ENCODE measurements around the gene PNMA8A. TPM values are rescaled to one million over a fixed set of nuclear protein-coding genes. Genes with fewer than 3 reads are reported as not detected.

Gene PNMA8A, protein sequence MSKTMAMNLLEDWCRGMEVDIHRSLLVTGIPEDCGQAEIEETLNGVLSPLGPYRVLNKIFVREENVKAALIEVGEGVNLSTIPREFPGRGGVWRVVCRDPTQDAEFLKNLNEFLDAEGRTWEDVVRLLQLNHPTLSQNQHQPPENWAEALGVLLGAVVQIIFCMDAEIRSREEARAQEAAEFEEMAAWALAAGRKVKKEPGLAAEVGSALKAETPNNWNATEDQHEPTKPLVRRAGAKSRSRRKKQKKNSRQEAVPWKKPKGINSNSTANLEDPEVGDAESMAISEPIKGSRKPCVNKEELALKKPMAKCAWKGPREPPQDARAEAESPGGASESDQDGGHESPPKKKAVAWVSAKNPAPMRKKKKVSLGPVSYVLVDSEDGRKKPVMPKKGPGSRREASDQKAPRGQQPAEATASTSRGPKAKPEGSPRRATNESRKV
- total RNA-seq (2021; fragmentation: NEBNext Ultra II Directional; extraction: Animal tissue kit (Norgen Biotek cat#: 25700)), result 10 to 100 TPM in 2 of 6 experiments, 1 to 10 TPM in 4; 8.6 to 13.1 (median 9.2) TPM
- long read RNA-seq, partial matches to known transcripts, result 0 of 6 reads
- long read RNA-seq, other reads (novel, unspliced or antisense), result 1 of 6 reads

DNA sequence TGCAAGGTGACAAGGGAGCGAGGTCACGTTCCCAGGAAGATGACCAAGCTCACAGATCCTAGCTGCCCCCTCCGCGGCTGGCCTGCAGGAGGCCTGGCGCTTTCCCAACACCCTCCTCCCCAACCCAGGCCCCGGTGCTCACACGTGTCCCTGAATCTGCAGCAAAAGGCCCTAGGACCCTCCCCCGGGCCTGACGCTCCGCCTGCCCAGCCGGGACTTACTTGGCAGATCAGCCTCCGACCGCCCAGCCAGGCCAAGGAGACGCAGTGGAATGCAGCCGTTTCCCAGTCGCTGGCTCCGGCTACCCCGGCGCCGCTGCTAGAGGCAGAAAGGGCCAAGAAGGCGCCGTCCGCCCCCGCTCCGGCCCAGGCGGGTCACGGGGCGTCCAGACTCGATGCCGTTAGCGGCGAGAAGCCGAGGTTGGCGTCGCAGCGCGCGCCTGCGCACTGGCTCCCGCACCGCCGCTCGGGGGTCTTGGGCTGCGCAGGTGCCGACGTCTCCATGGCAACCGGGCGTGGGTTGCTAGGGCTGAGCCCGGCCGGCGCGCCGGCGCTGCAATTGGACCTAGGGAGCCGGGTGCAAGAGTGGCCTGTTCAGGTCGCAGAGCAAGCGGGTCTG is at the start of gene PNMA8A:
PNMA8A (minus strand) TSS at position 448 of the 618 bp plus-strand sequence. CDS start 528 bp downstream, outside the sequence.
- DNase-seq, result peak; percentile 72
- Mint-ChIP-seq H3K27ac (peak within 1 kb of the TSS; percentile 54), H3K9me3 (no peaks in the 10 kb centered on the region), H3K36me3 (ENCODE audit: low read depth) (peaks cover 23% of the 10 kb centered on the region), H3K27me3 (ENCODE audit: insufficient read depth) (no peaks in the 10 kb centered on the region), H3K4me3 (peak within 1 kb of the TSS; percentile 80), H3K4me1 (ENCODE audit: low read depth) (peaks cover 52% of the 10 kb centered on the region)
- peak; percentile 46 for TF ChIP-seq CTCF (IDR thresholded peaks at IDR 0.05)

- Mint-ChIP-seq H3K9me3 (peaks cover 4% of the 10 kb centered on the region; the same call in 1 of the 2 replicates), H3K4me1 (ENCODE audit: low read depth) (no peaks in the 10 kb centered on the region), H3K4me3 (no peak overlapping the region), H3K27me3 (ENCODE audit: insufficient read depth) (peaks cover 16% of the 10 kb centered on the region), H3K36me3 (ENCODE audit: low read depth) (no peaks in the 10 kb centered on the region), H3K27ac (no peak overlapping the region)
- no peak for DNase-seq
- no peak for TF ChIP-seq CTCF (IDR thresholded peaks at IDR 0.05)
Observed at GRCh38 chr19:46520616-46521015, 49.3 kb upstream of the PNMA8A start.

GRCh38 chr19:46517471-46517870 is 46.1 kb upstream of the PNMA8A start:
- no peak for DNase-seq
- TF ChIP-seq CTCF (IDR thresholded peaks at IDR 0.05), result no peak
- no peak overlapping the region for H3K4me3 Mint-ChIP-seq
- no peaks in the 10 kb centered on the region for H3K9me3 Mint-ChIP-seq
- H3K4me1 Mint-ChIP-seq (ENCODE audit: low read depth), result peaks cover 10% of the 10 kb centered on the region
- no peak overlapping the region for H3K27ac Mint-ChIP-seq
- no peaks in the 10 kb centered on the region for H3K36me3 Mint-ChIP-seq (ENCODE audit: low read depth)
- peaks cover 16% of the 10 kb centered on the region for H3K27me3 Mint-ChIP-seq (ENCODE audit: insufficient read depth)

DNA sequence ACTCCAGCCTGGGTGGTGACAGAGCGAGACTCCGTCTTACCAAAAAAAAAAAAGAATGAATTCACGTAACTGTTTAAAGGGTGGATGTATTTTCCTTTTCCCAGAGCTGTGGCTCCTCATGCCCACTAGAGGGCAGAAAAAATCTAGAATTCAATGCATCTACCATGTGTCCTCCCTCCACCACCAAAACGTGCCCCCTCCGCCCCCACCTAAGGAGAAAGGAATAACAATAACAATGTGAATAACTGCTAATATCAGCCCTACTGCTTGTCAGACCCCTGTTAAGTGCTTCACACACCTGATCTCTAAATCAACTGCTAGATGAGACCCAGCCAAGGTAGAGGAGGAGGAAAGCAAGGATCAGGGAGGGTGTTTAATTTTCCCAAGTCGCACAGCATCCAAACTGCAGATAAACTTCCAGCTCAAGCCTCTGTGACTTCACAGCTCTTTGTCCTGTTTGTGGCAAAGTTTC is 44.6 kb upstream of the PNMA8A start:
- Mint-ChIP-seq H3K36me3 (ENCODE audit: low read depth) (peaks cover 8% of the 10 kb centered on the region), H3K4me3 (no peak overlapping the region), H3K4me1 (ENCODE audit: low read depth) (peaks cover 13% of the 10 kb centered on the region), H3K9me3 (peaks cover 12% of the 10 kb centered on the region), H3K27me3 (ENCODE audit: insufficient read depth) (peaks cover 14% of the 10 kb centered on the region), H3K27ac (no peak overlapping the region)
- DNase-seq, result peak; percentile 27
- peak; percentile 84 for TF ChIP-seq CTCF (IDR thresholded peaks at IDR 0.05)

- no peak for DNase-seq
- peaks cover 15% of the 10 kb centered on the region for H3K9me3 Mint-ChIP-seq
- no peak for TF ChIP-seq CTCF (IDR thresholded peaks at IDR 0.05)
- H3K4me1 Mint-ChIP-seq (ENCODE audit: low read depth), result peaks cover 13% of the 10 kb centered on the region
- H3K27ac Mint-ChIP-seq, result no peak overlapping the region
- H3K4me3 Mint-ChIP-seq, result no peak overlapping the region
- H3K36me3 Mint-ChIP-seq (ENCODE audit: low read depth), result peaks cover 11% of the 10 kb centered on the region
- peaks cover 15% of the 10 kb centered on the region for H3K27me3 Mint-ChIP-seq (ENCODE audit: insufficient read depth)
Observed at GRCh38 chr19:46515290-46515609, 43.9 kb upstream of the PNMA8A start.
